HG03139 (cell line): ENCODE results near the gene IFT25.

Source experiments
- ATAC-seq: cut with Tn5 transposase; IDR thresholded peaks from one replicate; pipeline ENCODE4 v1.9.1; 2021; ENCODE audit not compliant: unreplicated experiment

The IFT25 gene

GRCh38 chr1:53930932-53931331 is 14.6 kb downstream of the IFT25 start:
- no peak for ATAC-seq

- ATAC-seq: no peak
Observed at GRCh38 chr1:53929246-53929960, 16.1 kb downstream of the IFT25 start.

DNA sequence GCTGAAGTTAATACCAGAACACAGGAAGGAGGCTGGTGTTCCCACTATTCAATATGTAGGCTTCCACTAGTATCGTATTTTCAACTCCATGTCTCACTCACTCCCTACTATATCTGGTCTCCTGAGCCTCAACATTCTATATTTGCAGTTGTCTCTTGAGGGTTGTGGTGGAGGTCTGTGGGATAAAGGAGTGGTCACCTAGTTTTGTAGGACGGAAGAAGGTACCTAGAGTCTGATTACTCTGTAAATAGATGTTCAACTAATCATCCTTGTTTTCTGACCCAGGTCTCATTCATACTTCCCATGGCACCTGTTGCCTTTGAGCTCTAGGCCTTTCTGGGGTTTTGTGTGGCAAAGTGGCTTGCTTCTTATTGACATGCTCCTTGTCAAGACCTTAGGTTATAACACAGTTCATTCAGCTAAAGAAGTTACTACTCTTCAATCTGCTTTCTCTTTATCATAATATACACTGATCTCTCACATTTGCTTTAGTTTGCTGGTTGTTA is 18.1 kb downstream of the IFT25 start:
- ATAC-seq: no peak

GRCh38 chr1:53919675-53920066 is 25.8 kb downstream of the IFT25 start:
- ATAC-seq: no peak

DNA sequence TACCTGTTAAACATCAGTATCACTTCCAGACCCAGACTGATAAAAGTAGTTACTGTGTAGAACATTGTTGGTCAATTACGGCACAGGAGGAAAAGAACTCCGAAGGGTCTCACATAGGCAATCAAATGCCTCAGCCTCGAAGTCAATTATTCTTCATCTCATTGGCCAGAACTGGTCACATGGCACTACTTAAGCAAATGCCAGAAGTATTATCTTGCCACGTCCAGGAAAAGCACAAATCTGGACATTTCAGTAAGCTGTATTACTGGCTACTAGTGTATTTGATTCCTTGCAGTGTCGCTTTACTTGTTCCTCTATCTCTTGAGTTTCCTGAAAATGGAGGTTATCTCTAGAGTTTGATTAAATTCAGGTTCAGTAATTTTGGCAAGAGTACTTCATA is 27.2 kb downstream of the IFT25 start:
- ATAC-seq: no peak

GRCh38 chr1:53913352-53914033 is 32.0 kb downstream of the IFT25 start:
- ATAC-seq: no peak

DNA sequence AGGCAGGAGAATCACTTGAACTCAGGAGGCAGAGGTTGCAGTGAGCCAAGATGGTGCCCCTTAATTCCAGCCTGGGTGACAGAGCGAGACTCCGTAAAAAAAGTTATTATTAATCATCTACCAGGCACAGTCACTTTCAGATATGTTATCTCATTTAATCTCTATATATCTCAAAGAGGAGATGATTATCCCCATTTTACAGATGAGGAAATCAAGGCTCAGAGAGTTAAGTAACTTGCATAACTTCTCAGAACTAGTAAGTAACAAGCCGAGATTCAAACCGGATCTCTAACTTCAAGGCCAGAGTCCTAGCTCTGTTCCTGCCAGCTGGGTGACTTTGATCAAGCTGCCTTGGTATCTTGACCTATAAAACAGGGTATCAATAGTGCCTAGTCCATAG is 34.1 kb downstream of the IFT25 start:
- ATAC-seq: no peak

GRCh38 chr1:53909946-53910345 is 35.6 kb downstream of the IFT25 start:
- ATAC-seq: no peak

GRCh38 chr1:53906121-53906520 is 39.4 kb downstream of the IFT25 start:
- no peak for ATAC-seq

GRCh38 chr1:53905509-53905908 is 40.0 kb downstream of the IFT25 start:
- no peak for ATAC-seq

DNA sequence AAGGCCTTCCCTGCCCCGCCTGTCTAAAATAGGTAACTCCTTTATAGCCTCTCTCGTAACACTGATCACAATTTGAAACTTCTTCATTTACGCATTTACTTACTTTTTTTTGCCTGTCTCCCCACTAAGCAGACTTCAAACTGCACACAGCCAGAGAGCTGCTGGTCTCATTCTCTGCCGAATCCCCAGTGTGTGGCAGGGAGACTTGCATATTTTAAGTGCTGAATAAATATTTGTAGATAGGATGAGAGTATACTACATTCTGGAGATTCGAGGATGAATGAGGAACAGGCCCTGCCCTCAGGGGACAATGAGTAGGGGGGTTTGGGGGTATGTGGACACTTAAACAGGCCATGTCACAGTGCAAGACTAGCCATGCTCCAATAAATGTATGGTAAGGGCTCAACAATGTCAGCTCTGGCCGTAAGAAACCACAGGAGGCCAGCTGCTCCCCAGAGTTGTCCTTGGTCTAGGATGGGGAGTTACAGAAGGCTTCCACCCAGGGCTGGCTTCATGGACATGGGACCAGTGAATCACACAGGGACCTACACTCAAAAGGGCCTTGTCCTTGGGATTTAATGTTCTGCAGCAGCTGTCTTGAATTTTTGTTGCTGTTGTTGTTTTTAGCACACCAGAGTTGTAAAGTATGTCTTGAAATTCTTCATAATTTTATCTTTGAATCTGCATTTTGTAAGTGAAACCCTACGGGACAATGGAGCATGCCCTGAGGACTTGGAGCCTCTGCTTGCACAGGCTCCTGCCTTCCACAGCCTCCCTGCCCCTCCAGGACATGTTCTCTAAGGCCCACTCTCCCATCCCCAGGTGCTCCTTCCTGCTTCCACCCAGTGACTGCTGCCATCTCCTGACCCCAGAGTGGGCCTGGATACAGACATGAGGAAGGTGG is 43.0 kb downstream of the IFT25 start:
- ATAC-seq: no peak

DNA sequence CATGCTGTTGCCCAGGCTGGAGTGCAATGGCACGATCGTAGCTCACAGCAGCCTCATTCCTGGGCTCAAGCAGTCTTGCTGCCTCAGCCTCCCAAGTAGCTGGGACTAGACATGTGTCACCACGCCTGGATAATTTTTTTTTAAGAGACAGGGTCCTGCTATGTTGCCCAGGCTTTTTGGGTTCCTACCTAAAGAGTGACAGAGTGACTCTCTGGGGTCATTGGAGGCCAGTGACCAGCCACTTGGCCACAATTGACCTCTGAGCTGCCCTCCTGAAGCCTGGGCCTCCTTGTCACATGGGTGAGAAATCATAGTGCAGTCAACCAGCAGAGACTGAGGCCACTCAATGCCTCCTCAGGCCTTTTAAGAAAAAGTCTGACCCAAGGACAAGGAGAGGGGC is 45.8 kb downstream of the IFT25 start:
- no peak for ATAC-seq

- ATAC-seq: no peak
Observed at GRCh38 chr1:53899206-53899628, 46.3 kb downstream of the IFT25 start.

DNA sequence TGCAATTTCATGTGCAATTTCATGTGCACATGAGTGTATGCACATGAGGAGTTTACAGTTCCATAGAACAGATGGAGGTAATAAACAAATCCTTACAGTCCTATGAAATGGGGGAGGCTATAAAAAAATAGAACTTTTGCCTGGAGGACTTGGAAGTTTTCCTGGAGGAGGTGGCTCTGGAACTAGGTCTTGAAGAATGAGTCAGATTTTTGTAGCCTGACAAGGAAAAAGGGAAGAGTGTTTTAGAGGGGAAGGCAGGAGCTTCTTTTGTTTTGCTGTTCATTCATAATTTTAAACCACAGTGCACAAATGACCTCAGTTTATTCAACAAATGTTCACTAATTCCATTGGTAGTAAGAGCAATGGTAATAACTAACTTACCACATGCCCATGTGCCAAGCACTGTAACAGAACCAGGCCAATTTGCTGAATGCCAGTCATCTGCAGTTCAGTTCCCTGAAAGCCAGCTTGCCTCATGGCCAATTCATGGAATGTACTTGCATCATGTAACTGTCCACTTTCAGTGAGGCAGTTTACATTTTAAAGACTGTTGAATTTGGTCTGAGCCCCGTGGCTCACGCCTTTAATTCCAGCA is 48.8 kb downstream of the IFT25 start:
- ATAC-seq: no peak

GRCh38 chr1:53895421-53895820 is 50.1 kb downstream of the IFT25 start:
- no peak for ATAC-seq

- ATAC-seq: no peak
Observed at GRCh38 chr1:53894644-53895043, 50.9 kb downstream of the IFT25 start.

DNA sequence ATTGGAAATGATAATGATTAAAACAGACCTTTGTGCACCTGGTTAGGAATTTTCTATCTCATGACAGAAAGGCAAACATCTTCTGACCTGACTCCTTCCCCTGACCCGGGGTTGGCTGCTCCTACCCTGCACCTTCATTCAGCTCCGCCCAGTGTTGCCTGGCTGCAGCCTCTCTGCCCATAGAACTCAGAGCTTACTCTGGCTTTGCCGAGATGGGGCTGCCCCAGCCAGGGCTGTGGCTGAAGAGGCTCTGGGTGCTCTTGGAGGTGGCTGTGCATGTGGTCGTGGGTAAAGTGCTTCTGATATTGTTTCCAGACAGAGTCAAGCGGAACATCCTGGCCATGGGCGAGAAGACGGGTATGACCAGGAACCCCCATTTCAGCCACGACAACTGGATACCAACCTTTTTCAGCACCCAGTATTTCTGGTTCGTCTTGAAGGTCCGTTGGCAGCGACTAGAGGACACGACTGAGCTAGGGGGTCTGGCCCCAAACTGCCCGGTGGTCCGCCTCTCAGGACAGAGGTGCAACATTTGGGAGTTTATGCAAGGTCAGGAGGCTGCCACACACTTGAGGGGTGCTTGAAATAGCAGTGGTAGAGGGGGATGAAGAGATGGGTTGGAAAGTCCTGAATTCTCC is 51.4 kb downstream of the IFT25 start, which contains the start of gene DIO1:
Gene DIO1, plus strand, starts transcription at position 189 of the 638 bp plus-strand sequence. Its CDS starts 24 bp downstream, at position 213.
- ATAC-seq: no peak

- ATAC-seq: no peak
Observed at GRCh38 chr1:53892911-53893310, 52.6 kb downstream of the IFT25 start.

DNA sequence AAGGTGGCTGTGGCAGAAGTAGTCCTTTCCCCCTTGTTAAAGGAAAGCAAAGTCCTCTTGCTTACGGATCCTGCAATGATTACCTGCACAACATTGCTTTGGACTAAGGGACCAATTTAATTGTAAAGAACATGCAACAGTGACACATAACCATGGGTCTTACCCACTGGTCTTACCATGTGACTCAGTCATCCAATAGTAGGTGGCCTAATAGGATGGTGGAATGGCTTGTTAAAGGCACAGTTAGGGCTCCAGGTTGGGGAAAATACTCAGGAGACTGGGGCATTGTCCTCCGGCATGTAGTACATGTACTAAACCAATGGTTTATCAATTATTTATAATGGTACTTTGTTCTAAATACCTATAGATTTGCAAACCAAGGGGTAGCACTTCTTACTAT is 53.8 kb downstream of the IFT25 start:
- ATAC-seq: no peak

DNA sequence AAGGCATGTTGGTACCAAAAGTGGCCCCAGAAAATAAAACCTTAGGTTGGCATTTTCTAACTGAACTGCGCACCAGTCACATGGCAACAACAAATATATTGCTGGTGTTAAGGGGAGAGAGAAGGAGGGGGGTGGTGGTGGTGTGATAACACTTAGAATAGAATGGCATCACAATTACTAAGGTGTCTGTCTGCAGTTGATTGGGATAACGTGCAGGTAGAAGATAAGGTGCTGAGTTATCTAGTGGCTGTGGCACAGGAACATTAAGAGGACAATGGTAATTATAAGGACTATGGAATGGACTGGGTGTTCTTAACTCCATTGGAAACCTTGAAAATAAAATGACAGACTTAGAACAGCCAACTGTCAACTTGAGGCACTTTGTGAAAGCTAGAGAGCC is 54.5 kb downstream of the IFT25 start:
- ATAC-seq: no peak
